H1 (cell line): ENCODE data around the gene BAK1. TPM values are rescaled to one million over a fixed set of nuclear protein-coding genes. Genes with fewer than 3 reads are reported as not detected.

ENCODE experiments used
- EZH2 ChIP-seq: fragments of 200-600 bp; sonication (generic); IDR thresholded peaks from 2 replicates; pipeline ENCODE4 v1.7.1; 2012; ENCODE audit warnings: low read depth, mild to moderate bottlenecking, moderate library complexity, low read length, inconsistent platforms; ENCODE audit not compliant: severe bottlenecking
- GTF2F1 ChIP-seq: IDR thresholded peaks from 2 replicates; pipeline ENCODE4 v1.6.1; 2012; ENCODE audit warnings: low read depth, low read length, improper control_type of control experiment, borderline replicate concordance
- HDAC2 ChIP-seq, 2 experiments: fragments of 300-600 bp in 1 of 2; sonication (generic) in 1 of 2; IDR thresholded peaks; 2 replicates each; pipeline ENCODE4 v1.6.1; 2011 to 2012; ENCODE audit warnings: low read depth in 2 of 2, low read length in 2 of 2, mild to moderate bottlenecking in 2 of 2, moderate library complexity in 2 of 2, borderline replicate concordance in 1 of 2, inconsistent platforms in 1 of 2
- polyA plus RNA-seq, 7 experiments: library from polyadenylated mRNA; depleted of rRNA in 3 of 7; stranded (reverse) in 5 of 7; unstranded in 2 of 7; fragments of >200 nt in 5 of 7; fragments of 200-250 nt in 2 of 7; gene quantifications; 1 replicate in 5 of 7; 2 replicates in 1 of 7; 4 replicates in 1 of 7; pipeline versions ENCODE4 v1.2.1 to v1.2.3, GENCODE V29; 2011 to 2013; ENCODE audit warnings: missing spikeins in 2 of 7, mixed read lengths in 2 of 7
- total RNA-seq: library from RNA; stranded (reverse); fragmentation: NEBNext Ultra II Directional; extraction: Animal tissue kit (Norgen Biotek cat#: 25700); gene quantifications from 2 replicates; pipeline ENCODE4 v1.2.1, GENCODE V29; 2021
- TF ChIP-seq, protein P1 (sequence below): IDR thresholded peaks from 2 replicates; pipeline ENCODE4 v1.6.1; 2012; ENCODE audit warnings: inconsistent platforms

Gene BAK1
- total and polyA plus RNA-seq, 2 of the 8 experiments (the other 6 are each of a cell fraction or from before 2014, with no cell fraction given) = 43.3 to 43.4 TPM

GRCh38 chr6:33568826-33569570, 11.1 kb downstream of the BAK1 start (continued):
- no peak for TF ChIP-seq HDAC2 (IDR thresholded peaks at IDR 0.05; ENCODE audit: borderline replicate concordance in 1 of 2, low read depth in 2 of 2, low read length in 2 of 2)
- no peak for TF ChIP-seq GTF2F1
- no peak for TF ChIP-seq EZH2
- TF ChIP-seq, protein P1, sequence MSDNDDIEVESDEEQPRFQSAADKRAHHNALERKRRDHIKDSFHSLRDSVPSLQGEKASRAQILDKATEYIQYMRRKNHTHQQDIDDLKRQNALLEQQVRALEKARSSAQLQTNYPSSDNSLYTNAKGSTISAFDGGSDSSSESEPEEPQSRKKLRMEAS = no peak
